ENCODE results near the gene ADD1.
"Not testable (repeated sequence)": the region's sequence is repeated elsewhere in the genome, so short reads cannot be mapped to it uniquely, and the experiment has no call there.

Gene ADD1

DNA sequence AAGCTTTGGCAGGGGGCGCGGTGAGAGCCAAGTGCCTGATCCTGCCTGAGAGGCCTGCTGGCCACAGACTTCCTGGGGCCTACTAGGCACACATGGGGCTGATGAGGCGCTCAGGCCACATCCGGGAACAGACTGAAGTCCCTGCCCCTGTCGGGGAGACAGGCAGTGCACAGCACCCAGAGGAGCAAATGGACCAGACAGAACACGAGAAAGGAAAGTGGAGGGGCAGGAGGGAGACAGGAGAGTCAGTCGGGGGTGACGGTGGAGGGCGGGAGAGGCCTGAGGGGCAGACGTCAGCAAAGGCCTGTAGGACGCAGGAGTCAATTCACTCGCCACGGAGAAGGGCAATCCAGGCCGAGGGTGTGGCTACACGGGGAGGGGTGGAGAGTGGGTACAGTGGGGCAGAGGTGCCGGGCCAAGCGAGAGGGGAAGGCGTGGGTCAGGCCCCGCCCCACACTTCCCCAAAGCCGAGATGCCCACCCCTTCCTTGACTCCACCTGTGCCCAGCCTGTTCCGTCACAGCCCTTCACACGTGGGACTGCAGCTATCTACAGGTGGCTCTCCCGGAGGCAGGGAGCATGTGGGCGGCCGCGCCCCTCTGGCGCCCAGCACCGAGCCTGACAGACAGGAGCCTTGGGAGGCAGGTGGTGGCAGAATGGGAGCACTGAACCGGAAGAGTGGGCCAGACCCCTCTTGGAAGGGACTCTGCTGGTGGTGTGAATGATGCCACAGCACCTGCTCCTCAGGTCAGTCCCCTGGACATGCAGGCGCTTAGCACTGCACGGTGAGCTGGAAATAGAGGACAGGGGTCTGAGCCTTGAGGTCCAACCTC, 99.1 kb downstream of the ADD1 start:
- DNase-seq (ENCODE audit: low read depth in 2 of 2, low spot score in 1 of 2): no peak

DNA sequence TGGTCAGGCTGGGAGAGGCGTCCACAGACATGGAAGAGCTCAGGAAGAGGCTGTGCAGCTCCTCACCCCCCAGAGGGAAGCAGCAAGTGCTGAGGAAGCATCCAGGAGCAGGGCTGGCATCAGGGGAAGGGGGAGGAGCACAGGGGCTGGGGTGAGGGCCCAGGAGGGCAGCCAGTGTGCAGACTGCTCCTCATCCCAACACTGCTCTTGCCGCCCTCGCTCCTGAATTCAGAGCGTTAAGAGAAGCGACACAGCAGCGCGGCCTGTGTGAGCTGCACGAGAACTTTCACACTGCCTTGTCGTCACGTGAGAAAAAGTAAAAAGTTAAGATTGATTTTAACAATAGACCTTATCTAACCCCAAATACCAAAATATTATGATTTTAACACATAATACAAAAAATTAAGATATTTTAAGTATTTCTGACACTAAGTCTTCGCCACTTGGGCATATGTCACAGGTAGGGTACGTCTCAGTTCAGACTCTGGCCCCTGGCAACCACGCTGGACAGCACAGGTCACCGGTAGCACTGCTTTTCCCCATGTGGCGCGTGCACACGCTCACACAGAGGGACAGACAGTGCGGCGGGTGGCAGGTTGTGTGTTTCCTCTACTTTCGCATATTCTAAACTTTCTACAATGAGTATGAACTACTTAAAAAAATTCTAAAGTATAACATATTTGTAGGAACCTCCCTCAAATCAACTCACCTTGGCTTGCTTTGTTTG, 99.9 kb downstream of the ADD1 start:
- DNase-seq (ENCODE audit: low read depth in 2 of 2, low spot score in 1 of 2): no peak

DNA sequence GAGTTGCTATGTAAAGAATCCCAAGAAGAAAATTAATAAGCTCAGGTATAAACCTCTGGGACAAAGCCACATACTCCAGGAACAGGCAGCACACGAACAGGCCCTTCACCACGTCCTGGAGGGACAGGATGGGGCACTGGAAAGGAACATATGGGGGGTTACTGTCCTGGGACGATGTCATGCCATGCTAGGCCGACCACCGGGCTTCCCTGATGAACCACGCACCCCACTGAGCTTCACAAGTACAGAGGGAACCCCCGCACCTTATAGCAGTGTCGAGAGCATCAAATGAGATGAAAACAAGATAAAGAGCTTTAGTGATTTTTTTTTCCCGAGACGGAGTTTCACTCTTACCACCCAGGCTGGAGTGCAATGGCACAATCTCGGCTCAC, 100.4 kb downstream of the ADD1 start:
- no peak for DNase-seq (ENCODE audit: low read depth in 2 of 2, low spot score in 1 of 2)

DNA sequence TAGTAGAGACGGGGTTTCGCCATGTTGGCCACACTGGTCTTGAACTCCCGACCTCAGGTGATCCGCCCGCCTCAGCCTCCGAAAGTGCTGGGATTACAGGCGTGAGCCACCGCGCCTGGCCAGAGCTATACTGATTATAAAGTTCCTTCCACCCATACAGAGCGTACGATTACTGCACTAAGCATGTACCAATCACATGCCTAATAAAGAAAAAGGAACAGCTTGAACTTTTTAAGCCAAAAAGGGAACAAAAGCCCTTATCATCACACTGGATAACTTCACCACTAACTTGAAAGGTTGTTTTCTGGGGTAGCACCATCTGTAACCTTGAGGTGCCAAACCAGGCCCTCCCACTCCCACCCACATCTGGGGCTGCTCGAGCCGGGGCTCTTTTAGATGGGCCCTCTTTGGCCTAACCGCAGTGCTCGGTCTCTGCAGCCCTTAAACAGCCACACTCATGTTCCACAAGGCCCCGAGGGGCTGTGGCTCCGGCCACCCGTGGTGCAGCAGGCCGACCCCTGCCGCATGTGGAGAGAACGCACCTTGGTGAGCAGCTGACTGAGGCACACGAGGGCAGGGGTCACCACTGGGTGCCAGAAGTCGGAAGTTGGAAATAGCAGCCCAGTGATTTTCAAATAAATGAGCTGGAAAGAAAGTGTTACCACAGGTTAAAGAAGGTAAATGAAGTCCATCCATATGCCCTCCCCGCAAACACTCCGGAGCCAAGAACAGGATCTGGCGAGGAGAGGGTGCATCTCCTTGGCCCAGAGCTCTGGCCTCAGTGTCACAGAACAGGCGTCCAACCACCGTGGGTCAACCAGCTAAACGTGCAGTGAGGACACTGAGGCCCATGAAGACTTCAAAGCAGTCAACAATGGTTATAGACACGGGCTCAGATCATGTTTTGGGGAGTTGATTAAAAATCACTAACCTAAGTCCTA, 101.2 kb downstream of the ADD1 start:
- DNase-seq (ENCODE audit: low read depth in 2 of 2, low spot score in 1 of 2): no peak

DNA sequence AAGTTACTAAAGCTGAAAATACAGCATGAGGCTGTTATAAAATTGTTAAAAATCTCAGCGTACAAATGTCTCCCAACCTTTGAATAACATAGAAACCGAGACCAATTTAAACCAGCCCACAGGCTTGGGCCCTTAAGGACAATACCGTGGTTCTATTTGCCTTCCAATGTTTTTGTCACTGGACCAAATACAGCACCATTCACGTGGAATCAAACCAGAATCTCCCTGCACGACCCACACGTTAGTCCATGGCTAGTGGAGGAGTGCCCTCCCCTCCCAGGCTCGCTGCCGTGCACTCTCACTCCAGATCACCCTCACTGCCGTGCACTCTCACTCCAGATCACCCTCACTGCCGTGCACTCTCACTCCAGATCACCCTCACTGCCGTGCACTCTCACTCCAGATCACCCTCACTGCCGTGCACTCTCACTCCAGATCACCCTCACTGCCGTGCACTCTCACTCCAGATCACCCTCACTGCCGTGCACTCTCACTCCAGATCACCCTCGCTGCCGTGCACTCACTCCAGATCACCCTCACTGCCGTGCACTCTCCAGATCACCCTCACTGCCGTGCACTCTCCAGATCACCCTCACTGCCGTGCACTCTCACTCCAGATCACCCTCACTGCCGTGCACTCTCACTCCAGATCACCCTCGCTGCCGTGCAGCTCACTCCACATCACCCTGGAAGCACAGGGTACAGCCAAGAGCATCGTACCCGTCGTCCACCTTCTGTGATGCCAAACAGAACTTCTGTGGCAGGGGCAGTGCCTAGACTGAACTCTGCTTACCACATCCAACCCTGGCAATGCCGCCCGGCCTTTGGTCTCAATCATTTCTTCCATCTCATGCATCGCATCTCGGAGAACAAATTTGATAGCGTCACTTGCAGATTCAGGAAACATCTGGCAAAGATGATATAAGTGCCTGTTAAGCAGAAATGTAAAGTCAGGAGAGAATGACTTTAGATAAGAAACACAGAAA, 102.3 kb downstream of the ADD1 start:
- not testable (repeated sequence) for DNase-seq (ENCODE audit: low read depth in 2 of 2, low spot score in 1 of 2)

DNA sequence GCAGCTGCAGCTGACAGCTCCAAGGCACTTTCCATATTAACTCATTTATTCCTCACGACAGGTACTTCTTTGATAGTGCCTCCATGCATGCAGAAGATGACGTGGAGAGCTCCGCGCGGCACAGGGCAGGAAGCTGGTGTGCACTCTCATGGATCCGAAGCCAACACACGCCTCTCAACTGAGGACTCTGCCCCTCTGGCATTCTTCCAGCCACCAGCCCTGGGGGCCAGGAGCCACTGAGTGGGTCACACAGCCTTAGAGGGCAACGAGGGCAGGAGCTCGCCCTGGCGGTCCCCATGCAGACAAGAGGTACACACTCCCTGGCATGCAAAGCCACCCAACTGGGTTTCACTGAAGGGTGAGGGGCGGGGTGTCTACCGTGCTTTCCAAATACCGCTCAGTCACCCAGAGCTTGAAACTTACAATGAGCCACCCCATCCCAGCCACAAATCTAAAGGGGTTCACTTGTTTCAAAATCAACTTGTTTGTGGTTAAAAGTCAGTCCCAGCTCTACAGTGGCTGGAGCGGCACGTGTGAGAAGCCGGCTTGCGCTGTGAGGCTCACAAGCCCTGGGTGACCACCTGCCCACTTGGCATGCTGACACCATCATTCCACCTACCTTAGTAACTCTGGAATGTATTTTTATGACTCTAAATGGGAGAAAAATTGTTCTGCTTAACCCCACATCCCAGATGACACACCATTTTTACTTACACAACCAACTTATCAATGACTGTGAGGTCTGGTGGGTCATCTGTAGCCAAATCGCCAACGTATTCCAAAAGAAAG, 103.4 kb downstream of the ADD1 start:
- no peak for DNase-seq (ENCODE audit: low read depth in 2 of 2, low spot score in 1 of 2)

DNA sequence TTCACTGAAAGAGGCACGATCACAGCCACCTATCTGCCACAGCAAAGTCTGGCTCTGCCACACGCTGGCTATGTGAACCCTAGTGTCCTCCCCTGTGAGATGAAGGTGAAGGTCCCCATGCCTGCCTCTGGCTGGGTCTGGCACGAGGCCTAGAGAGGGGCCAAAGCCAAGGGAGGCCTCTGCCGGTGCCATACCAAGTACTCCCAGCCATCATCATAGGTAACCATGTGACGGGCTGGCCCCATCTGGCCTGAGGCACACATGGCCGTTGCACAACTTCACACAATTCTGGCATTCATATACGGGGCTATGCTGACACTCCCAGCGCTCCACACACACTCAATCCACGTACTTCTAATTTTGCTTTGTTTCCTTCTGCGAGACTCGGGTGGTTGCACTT, 104.3 kb downstream of the ADD1 start:
- no peak for DNase-seq (ENCODE audit: low read depth in 2 of 2, low spot score in 1 of 2)

DNA sequence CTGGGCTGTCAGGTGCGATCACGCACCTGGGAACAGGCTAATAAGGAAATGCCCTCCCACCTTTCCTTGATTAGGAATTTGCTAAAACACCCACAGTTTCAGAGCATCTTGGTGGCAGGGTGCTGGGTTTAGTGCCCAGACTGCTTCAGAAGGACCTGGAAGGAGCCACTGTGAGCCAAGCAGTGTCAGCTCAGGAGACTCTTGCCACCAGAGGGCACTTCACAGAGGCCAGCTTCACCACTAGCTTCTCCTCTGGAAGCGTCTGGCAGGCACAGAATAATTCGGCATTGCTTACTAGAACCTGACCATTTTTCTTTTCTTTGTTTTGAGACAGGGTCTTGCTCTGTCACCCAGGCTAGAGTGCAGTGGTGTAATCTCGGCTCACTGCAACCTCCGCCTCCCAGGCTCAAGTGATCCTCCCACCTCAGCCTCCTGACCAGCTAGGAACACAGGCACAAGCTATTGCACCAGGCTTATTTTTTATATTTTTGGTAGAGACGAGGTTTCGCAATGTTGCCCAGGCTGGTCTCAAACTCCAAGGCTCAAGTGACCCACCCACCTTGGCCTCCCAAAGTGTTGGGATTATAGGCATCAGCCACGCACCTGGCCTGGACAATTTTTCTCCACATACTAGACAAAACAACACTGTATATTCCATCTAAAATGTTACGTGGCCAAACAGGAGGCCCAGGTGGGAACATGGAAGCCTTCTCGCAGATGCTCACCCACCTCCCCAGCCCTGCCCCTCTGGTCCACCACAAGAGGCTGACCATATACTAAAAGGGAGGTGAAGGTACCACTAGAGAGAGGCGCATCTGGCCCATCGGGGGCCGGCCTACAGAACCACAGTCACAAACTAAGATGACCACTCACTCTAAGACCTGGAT, 105.5 kb downstream of the ADD1 start:
- DNase-seq (ENCODE audit: low read depth in 2 of 2, low spot score in 1 of 2): no peak

DNA sequence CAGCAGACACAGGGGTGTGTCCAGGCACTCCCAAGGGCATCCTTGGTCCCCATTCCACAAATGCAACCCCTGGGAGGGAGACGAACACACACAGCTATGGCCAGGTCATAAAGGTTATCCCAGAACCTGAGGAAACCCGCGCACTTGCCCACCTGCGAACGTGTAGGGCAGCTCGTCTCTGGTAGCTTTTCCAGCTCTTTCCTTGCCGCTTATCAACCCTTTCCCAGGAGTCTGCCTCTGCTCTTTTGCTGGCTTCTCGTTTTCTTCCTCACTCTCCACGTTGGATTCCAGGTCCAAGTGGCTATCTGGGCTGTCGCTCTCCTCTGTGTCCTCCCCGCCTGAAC, 106.1 kb downstream of the ADD1 start:
- no peak for DNase-seq (ENCODE audit: low read depth in 2 of 2, low spot score in 1 of 2)

DNA sequence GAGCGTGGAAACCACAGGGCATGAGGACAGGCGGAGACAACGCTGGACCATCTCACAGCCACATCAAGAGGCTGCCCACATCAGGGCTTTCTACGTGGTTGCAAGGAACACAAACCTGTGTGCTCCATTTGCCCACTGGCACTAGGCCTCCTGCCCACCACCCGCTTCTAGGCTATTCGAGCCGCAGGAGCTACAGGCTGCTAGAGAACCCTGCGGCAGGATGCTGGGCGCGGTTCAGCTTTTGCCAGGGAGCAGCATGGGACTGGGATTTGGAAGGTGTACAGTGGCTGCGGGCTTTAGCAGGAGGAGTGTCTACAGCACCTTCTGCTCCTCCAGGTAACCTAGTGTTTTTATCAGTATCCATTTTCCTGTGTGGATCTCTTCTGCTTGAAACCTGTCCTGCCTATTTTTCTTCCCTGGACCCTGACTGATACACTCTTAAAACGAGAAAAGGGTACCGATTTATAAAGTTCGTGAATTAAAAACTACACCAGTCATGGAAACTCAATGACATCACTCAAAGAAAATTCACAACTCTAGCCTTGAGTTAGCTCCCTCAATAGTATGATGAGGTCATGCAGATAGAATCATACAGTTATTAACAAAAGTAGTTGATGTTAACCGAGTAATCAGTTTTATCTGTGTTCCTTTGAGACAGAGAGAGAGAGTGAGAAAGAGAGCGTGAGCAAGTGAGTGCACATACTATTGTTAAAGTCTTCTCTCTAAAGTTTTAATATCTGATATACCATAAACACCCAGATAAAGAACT, 106.8 kb downstream of the ADD1 start:
- no peak for DNase-seq (ENCODE audit: low read depth in 2 of 2, low spot score in 1 of 2)

DNA sequence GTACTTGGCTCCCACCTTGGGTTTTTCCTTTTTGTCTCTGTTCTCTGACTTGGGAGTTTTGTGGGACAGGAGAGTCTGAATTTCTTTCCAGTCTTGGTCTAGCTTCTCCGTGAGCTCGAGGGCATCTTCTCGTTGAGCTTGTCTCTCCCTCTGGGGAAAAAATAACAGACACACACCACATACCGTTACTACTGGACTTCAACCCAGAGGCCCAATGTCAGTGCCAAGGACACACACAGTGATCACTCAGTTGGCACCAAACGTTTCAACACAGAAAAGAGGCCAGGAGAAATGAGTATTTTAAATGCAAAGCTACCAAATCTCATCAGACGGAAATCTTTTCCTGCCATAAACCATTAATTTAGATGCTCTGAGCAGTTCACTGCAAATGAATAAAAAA, 109.9 kb downstream of the ADD1 start:
- DNase-seq (ENCODE audit: low read depth in 2 of 2, low spot score in 1 of 2): no peak

DNA sequence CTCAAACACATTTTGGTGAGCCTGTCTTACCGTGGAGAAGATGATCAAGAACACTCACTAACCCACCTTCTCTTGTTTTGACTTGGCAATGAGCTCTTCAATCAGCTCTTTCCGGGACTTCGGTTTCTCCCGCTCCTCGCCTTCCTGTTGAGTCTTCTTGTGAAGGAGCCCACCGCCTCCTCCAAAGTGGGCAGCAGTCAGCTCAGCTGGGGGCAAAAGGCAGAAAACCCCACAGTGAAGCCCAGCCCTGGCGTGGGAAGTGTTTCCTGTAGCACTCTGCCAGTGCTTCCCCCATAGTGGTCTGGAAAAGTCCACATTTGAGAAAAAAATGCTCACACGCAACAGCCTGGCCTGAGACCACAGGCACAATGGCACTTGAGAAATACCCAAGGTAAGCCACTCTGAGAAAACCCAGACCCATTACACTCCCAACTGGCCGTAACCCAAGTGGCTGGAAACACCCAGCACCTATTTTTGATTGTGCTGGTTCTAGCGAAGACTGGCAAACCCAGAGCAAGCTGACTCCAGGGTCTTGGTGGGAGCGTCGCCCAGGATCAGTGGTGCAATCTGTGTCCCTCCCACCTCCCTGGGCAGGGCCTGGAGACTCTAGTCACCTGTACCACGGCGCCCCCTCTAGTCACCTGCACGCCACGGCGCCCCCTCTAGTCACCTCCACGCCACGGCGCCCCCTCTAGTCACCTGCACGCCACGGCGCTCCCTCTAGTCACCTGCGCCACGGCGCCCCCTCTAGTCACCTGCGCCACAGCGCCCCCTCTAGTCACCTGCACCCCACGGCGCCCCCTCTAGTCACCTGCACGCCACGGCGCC, 110.9 kb downstream of the ADD1 start:
- DNase-seq (ENCODE audit: low read depth in 2 of 2, low spot score in 1 of 2): no peak

DNA sequence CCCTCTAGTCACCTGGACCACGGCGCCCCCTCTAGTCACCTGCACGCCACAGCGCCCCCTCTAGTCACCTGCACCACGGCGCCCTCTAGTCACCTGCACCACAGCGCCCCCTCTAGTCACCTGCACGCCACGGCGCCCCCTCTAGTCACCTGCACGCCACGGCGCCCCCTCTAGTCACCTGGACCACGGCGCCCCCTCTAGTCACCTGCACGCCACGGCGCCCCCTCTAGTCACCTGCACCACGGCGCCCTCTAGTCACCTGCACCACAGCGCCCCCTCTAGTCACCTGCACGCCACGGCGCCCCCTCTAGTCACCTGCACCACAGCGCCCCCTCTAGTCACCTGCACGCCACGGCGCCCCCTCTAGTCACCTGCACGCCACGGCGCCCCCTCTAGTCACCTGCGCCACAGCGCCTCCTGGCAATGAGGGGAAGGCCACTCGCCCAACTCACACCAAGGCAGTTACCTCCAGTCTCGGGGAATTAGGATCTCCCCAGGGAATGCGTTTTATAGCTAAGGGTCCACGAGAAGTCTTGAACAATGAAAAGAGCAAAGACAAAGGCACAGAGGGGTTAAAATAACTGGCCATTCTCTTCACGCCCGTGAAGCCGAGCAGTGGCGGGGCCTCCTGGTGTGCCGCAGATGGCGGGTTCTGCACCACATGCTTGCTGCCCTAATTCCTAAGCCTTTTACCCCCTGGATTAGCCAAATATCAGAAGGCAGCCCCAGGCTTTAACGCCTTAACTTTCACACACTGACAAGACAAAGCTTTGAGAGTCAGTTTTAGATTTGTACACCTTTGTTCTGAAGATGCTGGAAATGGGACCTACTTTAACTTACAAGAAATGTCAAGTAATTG, 111.8 kb downstream of the ADD1 start:
- DNase-seq (ENCODE audit: low read depth in 2 of 2, low spot score in 1 of 2): not testable (repeated sequence)

DNA sequence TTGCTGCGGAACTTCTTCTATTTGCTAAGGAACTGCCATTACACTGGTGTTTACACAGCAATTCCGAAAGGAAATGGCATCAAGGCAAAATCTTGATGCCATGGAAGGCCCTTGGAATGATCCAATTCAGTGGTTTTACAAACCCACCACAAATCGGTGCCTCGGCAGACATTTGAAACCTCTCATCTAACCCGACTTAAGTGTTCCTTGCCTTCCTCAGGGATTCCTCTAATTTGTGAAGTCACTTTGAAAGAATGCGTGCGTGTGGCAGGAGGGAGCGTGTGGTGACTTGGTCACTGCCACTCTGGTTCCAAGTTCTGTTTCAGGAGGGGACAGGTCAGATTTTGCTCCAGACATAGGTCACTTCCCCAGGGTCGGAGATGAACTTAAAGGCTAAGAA, 114.8 kb downstream of the ADD1 start:
- no peak for DNase-seq (ENCODE audit: low read depth in 2 of 2, low spot score in 1 of 2)

DNA sequence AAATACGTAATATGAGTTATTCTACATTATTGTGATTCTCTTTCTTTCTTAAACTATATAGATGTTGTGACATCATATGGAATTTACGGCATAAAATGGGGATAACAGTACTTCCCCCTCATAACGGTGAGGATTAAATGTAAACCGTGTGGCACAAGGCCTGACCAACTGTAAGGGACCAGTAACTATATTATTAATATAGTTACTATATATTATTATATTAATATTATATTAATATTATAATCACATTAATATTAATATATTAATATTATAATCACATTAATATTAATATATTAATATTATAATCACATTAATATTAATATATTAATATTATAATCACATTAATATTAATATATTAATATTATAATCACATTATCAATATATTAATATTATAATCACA, 116.8 kb downstream of the ADD1 start:
- not testable (repeated sequence) for DNase-seq (ENCODE audit: low read depth in 2 of 2, low spot score in 1 of 2)

DNA sequence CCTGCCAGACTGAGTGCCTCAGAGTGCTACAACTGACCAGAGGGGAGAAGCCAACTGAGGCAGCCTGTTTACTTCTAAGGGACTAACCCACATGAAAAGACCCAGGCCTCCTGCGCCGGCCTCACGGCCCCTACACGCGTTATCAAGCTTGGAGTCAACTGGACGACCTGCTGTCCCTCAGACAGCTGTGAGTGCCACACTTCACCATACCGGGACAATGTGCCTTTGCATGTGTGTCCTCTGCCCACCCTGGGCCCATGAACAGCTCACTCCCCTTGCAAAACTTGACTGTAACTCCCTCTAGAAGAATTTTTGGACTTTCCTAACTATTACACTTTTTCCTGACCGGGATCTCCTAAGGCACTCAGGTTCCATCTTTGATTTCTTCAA, 117.8 kb downstream of the ADD1 start:
- no peak for DNase-seq (ENCODE audit: low read depth in 2 of 2, low spot score in 1 of 2)
